Hematopoietic multipotent progenitor cell treated with erythropoietin and hydrocortisone succinate and interleukin-3 and kit ligand, for 6 days (in vitro differentiated cells): ENCODE data around the gene FHIT.
A peak's percentile ranks its signal among the peaks of the same experiment; 100 is the strongest.

ENCODE experiments used
- DNase-seq: peaks from one replicate; pipeline ENCODE4 v3.0.0-alpha.2; 2015

Gene FHIT

DNA sequence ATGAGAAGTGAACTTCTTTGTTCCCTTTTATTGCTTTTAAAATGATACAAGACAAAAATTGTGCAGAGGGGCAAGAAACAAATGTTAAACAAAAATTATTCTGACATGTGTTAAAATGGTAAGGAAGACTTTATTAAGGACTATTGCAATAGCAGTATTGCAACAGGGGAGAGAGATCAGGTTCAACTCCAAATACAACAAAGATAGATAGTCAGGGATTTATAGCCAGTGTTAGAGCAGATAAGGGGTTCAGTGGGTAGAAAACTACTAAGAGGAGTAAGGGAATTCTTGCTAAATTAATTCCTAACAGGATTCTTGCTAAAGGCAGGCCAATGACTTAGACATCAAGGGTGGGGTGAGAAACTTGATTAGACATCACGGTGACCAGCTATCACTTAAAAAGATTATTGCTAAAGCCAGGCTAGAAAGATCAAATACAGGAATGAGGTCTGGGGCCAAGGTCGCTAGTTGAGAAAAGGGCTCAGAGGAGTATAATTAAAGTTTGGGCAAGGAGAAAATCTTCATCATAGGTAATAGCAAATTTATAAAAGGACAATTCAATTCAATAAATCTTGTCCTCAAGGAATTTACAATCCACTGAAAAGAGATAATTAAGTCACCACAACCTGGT lies 81.5 kb downstream of the FHIT start:
- DNase-seq, result no peak

DNA sequence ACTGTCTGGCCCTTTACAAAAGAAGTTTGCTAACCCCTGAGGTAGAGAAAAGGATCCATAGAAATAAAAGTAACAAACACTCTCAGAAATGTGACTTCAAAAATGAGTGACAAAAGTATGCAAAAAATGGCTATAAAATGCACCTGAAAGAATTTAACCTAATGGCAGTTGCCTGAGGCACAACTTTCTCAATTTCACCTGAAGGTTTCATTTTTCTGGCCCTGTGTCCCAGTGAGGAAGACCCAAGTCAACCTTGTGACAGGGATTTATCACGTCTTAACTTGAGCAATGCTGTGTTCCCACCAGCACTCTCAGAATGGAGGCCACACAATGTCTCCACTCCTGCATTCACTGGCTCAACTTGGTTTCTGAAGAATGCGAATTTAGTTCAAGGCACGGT lies 83.0 kb downstream of the FHIT start:
- DNase-seq, result no peak

DNA sequence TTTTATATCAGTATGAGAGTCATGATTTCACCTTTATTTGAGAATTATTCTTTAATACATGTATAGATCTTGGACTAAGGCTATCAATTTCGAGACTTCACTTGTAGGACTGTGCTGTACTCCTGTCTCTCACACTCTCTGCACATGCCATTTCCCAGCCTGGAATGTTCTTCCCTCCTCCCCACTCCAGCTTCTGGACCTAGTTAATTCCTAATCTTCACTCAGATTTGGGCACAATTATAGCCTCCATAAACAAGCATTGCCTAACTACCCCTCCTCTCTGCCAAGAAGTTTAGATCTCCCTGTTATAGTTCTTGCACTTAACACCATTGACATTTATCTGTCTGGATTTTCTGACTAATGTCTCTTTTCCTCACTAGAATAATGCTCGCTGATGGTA lies 88.3 kb downstream of the FHIT start:
- DNase-seq, result no peak

DNA sequence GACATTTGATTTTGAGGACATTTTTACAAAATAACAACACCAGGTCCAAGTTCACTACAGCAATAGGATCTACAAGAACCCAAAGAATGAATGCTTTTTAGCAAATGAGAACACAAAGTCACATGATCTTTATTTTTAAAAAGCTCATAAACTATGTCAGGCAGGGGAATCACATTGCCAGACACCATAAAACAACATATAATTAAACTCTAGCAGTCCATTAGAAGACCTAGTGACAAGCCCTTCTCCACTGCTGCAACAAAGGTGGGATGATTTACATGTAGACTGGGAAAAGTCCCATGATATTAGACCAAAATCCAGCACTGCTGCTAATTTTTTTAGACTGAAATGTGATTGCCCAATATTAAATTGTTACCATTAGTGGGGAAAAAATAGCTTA lies 92.6 kb downstream of the FHIT start:
- DNase-seq, result no peak

DNA sequence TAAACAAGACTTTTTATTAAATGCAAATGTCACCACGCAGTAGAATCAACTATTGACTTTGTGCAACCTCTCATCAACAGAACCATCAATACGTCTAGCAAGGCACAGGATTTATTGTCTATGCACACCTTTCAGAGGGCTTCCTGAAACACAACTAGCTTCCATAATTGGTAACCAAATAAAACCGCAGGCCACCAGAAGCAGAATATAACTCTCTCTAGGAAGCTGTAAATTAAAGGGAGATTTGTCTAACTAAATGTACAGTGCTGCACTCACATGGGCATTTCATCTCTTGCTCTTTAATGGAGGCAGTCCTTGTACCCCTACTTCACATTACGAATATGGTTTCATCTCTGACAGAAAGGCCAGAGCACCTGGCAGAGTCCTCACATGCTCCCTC lies 93.0 kb downstream of the FHIT start:
- DNase-seq, result no peak

DNA sequence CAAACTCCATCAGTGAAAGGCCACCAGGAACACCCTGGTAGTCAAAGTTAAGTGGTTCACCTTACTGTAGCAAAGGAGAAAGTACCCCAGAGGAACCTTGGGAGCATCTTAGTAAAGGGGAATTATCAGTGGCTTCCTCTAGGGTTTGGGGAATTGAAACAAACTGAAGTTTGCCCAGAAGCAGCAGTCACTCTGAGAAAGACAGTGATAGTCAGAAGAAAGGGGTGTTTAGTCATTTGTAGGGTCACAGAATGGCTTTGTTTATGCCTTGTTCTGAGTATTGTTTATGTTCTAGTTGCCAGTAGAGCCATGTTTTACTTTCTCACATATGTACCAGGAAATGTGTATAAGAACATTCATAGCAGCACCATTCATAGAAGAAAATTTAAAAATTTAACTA lies 93.8 kb downstream of the FHIT start:
- DNase-seq, result no peak

DNA sequence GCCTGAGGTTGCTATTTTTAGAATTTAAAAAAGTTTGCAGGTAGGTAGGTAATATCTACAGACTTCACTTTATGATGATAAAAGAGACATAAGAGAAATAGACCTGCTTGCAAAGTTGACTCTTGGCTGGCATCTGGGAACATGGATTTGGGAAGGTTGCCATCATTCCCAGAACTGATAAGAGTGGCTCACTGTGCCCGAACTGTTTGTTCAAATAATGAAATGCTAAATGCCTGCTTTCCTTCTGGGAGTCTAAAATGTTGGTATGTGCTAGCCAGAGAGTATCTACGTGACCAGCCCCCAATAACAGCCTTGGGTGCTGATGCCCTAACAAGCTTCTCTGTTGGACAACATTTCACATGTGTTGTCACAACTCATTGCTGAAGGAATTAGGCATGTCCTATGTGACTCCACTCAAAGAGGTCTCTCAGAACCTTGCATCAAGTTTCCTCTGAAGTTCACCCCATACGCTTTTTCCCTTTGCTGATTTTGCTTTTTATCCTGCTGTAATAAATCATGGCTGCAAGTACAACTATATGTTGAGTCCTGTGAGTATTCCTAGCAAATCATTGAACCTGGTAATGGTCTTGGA lies 95.5 kb downstream of the FHIT start:
- no peak for DNase-seq

DNA sequence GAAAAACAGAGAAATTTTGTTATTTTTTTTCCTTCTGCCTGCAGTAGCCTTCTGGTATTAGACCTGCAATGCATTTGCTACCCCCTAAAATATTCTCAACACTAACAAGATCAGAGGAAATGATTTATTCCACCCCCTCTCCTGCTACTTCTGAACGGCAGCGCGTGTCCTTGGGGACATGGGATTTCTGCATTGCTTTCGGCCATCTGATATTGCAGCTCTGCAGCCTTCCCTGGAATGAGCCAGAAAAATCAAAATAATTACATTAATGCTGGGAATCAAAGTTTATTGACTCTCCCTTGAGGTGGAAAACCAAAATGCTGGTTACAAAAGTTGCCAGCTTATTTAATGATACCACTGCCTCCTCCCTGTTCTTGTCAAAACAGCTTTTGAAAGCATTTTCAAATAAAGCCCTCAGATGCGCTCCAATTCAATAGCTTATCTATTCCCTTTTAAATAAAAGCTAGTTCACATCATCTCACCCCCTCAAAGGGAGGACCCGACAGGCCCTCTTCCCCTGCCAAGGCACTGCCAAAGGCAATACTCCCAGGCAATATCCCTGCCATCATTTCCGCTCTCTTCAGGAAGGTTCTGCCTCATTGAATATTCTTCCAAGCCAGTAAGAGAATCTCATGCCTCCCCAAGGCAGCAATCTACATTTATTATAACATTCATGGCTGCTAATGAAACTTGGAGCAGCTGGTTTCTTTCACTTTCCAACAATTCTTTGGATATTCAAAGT lies 96.6 kb downstream of the FHIT start:
- DNase-seq, result no peak

DNA sequence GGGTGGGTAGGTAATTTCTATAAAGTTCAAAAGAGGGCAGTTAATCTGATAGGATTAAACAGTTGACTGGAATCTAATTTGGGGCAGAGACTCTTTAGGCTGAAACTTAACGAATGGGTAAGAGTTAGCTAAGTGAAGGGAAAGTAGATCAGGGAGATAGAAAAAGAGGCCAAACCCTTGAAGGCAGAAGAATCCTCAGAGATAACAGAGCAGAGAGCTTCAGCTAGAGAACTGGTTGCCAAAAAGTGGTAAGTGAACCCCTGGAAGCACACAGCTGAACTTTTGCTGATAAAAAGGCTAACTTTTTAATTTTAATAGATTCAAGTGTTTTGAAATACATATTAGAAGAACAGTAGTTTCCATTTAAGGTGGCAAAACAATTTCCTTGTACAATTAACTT lies 99.2 kb downstream of the FHIT start:
- peak; percentile 93 for DNase-seq

DNA sequence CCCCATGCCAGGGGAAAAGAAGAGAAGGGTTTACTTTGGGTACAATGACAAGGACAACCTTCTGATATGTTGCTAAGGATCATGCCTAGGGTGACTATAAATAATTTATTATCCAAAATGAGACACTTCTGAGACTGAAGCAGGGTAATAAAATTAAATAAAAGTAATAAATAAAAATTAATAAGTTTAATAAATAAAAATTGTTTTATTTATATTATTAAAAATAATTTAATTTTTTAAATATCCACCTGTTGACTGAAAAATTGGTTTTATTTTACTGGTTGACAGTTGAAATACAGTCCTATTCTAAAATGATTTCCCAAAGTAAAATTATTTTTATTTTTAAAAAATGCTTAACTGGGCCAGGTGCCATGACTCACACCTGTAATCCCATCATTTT lies 102.0 kb downstream of the FHIT start:
- no peak for DNase-seq

DNA sequence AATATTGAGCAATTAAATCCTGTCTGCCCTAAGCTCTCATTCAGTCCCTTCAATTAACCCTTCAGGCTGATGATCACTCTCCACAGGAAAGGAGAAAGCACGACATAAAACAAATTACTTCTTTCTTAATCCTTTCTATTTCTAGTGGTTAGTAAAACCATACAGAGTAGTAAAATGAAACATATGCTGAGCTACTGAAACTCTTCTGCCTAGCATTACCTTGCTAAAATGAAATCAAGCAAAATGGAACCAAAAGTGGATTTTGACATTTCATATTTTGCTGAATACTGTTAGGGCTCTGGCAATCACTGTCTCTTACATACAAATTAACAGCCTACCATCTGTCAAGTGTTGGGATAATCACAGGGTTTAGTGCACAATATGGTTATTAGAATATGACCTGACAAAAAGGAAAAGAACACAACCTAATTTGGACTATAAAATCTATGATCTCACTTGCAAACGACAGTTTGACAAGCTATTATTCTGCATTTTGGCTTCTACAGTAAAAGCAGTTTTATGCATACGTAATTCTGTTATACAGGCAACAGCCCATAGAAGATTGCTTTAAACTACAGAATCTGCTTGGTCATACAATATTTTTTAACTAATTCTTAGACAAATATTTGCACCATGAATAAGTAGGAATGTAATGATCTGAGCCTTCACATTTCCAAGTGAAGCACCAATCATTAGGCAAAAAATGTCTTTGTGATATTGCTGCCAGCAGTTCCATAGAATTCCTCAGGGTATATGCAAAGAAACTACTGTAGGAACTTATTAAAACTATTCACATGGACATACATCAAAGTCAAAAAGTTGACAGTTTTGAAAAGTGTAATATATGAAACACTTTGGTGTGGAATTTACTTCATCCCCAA lies 105.0 kb downstream of the FHIT start:
- DNase-seq, result no peak

DNA sequence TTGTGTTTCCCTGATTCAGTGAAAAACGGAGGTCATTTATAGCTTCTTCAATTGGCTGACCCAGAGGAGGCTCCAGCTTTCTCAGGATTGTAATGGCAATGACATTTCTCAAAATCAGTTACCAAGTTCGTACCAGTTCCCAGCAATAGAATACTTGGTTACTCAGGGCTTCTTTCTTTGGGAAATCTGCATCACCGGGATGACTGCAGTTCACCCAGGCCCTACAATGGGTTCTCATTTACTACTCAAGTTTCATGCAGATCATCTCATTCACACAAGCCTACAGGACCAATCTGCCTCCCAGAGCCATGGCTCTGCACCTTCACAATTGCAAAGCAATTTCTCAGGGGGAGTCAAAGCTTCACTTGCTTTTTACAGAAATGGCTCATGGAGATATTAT lies 109.6 kb downstream of the FHIT start:
- DNase-seq, result no peak

DNA sequence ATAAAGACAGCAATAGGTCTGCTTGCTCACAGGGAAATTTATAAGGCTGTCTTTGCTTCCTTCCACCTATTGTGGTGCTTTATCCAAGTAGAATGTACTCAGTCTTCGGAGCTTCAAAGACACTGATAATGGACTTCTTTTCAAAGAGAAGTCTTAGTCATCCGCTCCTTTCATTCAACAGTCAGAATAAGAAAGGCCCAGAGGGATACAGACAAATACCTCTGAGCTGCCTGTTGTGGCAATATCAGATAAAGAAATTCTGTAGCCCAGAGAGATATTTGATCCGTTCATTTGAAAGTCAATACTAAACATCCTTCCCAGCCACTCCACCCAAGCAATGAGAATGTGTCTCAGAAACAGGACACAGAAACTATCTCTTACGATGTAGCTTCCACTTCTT lies 110.0 kb downstream of the FHIT start:
- no peak for DNase-seq

DNA sequence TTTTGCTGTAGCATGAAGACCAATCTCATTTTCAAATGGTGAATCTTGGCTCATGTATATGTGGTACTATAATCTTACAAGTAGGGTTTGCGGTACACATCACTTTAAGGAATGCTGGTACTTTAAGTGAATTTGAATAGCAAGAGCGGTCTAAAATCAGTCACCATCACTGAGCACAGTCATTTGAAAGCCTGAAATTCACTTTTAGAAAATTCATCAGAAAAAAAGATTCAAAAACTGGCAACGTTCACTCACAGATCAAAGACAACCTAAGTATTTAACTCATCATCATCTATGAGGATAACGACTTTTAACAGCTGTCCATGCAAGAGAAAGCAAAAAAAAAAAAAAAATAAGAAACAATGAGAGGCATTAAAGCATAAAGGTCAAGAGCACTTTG lies 111.6 kb downstream of the FHIT start:
- DNase-seq, result no peak

DNA sequence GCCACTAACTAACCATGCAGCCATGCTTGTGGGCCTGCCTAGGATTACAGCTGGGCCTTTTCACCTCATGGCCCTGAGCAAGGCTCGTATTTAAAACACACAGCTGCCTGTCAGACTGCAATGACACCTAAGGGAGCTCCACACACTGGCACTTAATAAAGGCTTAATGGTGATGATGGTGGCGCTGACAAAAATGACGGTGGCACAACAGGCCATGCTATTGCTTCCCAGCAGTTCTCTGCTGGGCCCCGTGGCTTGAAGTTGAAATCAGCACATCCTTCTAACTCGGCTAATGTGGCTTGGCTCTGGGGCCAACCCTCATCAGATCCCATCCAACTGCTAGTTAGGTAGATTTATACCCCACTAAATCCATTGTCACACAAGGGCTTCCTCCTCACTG lies 112.9 kb downstream of the FHIT start:
- no peak for DNase-seq

DNA sequence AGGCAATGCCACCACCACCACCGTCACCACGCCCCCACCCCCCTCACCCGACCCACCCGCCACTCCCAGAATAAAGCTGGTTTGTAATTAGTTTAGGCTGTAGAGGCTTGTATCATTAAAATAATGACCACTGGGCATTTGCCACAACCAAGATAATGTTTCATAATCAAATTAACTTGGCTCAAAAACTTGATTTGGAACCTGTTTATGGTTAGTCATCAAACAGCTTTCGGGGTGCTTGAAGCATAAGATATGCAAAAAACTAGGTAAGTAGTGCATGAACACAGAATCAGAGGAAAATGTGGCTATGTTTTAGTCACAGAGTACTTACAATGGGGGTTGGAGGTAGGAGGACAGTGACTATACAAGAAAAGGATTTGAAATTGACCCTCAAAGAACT lies 115.1 kb downstream of the FHIT start:
- DNase-seq, result no peak

DNA sequence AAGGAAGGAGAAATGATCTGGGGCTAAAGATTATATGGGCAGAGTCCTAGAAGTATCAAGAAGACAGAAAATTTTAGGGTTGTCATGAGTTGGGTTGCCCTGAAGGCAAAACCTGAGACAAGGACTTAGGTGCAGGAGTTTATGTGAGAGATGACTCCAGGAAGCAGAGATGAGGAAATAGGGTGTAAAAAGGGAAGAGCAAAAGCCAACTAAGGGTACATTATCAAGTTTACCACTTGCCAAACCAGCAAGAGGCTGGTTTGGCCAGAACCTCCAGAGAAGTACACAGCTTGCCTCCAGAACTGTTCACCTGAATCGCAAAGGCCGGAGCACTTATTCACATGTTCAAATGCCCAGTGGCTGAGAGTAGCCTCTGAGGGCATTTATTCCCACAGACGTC lies 116.7 kb downstream of the FHIT start:
- DNase-seq, result no peak

DNA sequence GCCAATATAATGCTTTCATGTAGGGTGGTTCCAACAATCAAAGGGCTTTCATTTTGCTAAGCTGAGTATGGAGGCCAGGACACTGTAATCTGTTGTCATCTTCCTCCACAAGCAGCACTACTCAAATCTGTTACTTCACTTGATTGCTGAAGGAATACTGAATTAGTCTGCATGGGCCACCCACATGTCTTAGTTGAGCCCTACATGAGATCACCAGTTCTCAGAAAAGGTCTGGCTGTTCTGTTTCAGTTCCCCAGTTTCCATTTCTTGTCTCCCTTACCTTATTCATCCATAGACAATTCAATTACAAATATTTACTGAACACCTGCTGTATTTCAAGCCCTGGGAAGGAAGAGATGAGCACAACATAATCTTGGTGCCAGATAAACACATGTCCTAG lies 119.2 kb downstream of the FHIT start:
- DNase-seq, result no peak

DNA sequence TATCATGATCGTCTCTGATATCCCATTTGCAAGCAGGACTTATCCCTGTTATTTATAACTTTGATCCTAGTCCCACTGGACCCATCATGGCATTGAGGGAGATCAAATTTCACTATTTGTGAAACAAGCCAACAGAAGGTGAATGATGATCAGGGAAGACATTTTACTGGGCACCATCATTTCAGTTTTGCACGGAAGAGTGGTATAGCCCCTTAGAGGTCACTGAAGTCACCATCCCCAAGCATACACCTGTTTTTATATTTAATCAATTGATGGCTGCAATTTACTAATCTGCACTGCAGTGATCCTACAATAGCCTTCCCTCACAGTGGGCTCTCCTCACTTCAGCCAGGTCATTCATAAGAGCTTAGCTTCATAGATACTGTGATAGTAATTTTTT lies 132.4 kb downstream of the FHIT start:
- no peak for DNase-seq

DNA sequence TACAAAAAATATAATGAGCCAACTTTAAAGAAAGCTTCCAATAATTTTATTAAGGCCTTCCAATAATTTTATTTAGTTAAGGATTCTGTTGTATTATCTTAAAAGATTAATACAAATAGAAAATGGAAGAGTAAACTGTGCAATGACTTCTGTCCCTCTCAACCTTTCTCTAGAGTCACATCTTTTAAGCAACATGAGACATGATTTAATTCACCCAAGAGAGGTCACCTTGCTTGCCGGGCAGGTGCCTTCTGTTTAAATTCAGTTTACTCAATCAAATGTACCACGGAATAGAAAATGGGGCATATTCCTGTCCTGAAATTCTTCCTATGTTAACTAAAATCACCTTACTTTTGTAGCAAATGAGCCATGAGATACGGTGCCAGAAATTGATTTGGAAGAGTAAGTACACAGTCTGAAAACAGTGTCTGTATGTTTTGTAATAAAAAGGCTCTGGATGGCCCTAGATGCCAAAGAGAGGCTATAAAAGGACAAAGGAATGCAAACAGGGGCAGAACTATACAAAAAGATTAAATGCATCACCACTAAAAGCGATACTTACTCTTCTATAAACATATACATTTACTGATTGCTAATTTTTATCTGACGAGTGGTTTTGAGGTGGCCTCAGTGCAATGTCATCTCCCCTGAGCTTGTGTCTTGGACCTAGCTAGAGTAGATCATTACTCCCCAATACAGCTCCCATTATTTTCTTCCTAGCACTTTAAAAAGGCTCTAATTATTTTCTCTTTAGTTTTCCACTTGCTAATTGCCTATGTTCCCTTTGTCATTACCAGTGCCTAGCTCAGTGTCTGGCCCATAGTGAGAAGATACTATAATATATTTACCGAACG lies 134.0 kb downstream of the FHIT start:
- DNase-seq, result no peak

DNA sequence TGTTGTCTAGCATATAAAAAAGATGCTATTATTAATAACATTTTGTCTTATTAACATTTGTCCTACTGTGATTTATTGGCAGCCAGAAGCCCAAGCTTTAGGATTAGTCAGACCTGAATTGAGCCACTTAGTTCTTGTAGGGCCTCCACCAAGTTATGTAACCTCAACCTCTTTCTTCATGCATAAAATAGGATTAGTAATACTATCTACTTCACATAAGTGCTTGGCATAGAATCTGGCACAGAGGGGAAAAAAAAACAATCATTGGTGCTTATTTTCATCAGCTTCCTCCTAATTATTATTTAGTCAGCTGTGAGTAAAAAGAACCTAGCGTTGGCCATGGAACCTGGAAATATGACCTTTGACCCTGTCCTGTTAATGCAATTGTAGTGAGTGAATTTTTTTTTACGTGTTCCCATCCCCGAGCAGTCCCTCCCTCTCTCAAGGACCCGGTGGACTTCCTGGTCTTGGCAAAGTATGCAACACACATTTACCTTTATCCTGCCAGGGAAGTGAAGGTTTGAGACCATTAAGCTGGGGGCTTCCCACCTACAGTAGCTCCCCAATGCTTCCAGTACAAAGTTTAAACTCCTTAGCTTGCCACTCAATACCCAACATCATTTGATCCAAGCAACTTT lies 136.8 kb downstream of the FHIT start:
- no peak for DNase-seq

DNA sequence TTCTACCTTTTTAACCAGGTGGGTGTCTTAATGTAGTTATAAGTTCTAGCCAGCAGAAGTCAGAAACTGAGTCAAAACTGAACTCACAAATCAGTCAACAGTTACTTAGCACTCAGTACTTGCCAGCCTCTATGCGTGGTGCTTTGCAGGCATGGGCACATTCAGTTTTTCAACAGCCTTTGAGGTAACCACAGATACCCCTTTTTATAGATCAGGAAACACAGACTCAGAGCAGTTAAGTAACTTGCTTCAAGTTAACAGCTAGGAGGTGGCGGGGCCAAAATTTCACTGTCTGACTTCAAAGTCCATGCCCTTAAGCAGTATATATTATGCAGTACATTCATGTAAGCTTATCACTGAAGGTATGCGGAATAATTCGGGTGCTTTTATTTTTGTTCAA lies 139.4 kb downstream of the FHIT start:
- DNase-seq, result no peak
